GM19468 (cell line): ENCODE data around the gene SDE2.
"Not testable (repeated sequence)": the region's sequence is repeated elsewhere in the genome, so short reads cannot be mapped to it uniquely, and the experiment has no call there.

Experiments
- ATAC-seq: cut with Tn5 transposase; IDR thresholded peaks from one replicate; pipeline ENCODE4 v1.9.1; 2021; ENCODE audit warnings: mild to moderate bottlenecking, moderate library complexity, moderate number of reproducible peaks; ENCODE audit not compliant: unreplicated experiment; ENCODE audit errors: extremely low read depth

Gene SDE2

GRCh38 chr1:226007126-226007892 is 8.2 kb upstream of the SDE2 start:
- not testable (repeated sequence) for ATAC-seq

GRCh38 chr1:226006686-226007085 is 7.5 kb upstream of the SDE2 start:
- ATAC-seq: no peak

DNA sequence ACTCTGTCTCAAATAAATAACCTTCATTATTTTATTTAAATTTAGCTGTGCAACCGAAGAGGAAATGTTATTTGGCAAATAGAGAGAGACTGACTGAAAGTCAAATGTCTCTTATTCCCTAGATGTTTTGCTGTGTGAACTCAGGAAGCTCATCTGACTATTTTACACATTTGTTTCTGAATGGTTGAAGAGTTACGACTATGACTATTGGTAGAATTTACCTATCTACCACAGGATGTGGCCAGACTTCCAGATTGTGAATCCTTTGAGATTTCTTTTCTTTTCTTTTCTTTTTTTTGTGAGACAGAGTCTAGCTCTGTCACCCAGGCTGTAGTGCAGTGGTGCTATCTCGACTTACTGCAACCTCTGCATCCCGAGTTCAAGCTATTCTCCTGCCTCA is 5.3 kb upstream of the SDE2 start:
- no peak for ATAC-seq

DNA sequence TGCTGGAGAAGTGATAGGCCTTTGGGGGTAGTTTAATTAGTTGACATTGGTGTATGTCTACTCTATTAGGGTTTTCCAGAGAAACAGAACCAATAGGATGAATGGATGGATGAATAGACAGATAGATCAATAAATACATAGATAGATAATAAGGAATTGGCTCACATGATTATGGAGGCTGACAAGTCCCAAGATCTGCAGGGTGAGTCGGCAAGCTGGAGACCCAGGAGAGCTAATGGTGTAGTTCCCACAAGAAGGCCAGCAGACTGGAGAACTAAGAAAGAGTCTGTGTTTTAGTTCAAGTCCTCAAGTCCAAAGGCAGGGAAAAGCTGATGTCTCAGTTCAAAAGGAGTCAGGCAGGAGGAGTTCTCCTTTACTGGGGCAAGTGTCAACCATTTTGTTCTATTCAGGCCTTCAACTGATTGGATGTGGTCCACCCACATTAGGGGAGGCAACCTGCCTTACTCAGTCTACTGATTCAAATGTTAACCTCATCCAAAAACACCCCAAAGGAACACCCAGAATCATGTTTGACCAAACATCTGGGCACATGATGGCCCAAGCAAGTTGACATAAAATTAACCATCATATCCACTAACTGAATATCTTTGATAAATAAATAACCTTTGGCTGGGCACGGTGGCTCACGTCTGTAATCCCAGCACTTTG is 4.5 kb upstream of the SDE2 start:
- no peak for ATAC-seq

GRCh38 chr1:226002667-226003501 is 3.7 kb upstream of the SDE2 start:
- ATAC-seq: no peak

DNA sequence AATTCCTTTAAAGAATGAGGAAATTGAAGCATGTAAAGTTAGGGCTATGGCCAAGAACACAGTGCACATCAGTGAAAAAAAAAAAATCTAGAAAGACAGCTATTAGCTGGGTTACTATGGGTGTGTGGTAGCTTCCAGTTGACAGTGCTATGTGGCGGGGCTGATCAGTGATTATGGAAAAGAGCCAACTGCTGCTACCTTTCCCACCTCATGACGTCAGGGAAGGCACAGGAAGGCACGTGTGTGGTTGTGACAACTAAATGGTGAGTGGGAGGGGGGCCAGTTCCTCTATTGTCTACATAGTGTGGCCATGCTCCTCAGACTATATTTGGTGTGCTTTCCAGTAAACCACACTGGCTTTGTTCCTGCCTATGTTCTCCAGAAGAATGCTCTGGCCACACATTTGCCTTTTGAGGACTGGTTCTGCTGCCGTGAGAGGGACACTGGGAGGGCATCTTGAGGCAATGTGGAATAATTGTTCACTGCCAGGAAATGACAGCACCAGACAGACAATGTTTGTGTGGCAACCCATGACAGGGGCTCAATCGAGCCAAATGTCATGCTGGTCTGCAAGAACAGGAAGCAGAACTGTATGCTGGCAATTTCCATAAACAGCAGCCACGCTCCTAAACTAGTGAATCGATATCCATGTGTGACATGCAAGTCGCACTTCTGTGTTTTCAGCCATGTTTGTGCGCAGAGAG is 3.0 kb upstream of the SDE2 start:
- no peak for ATAC-seq

DNA sequence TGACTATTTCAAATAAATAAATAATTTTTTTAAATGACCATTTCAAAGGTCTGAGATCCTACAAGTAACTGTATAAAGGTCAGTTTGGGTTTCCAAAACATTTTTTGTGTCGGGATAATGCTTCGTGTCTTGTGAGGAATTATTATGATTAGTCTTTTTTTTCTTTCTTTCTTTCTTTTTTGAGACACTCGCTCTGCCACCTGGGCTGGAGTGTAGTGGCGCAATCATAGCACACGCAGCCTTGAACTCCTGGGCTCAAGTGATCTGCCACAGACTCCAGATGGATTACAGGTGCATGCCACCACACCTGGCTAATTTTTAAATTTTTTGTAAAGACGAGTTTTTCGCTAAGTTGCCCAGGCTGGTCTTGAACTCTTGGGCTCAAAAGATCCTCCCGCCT is 1.9 kb upstream of the SDE2 start:
- ATAC-seq: no peak

GRCh38 chr1:226000493-226001081 is 1.4 kb upstream of the SDE2 start:
- not testable (repeated sequence) for ATAC-seq

GRCh38 chr1:225999912-226000337 is 782 bp upstream of the SDE2 start:
- ATAC-seq: peak; percentile 33

GRCh38 chr1:225998560-225999226 is 450 bp downstream of the SDE2 start:
- no peak for ATAC-seq

GRCh38 chr1:225996946-225997545 is 2.1 kb downstream of the SDE2 start:
- no peak for ATAC-seq

- ATAC-seq: no peak
Observed at GRCh38 chr1:225995919-225996864, 3.0 kb downstream of the SDE2 start.

GRCh38 chr1:225990705-225991464 is 8.3 kb downstream of the SDE2 start:
- no peak for ATAC-seq

DNA sequence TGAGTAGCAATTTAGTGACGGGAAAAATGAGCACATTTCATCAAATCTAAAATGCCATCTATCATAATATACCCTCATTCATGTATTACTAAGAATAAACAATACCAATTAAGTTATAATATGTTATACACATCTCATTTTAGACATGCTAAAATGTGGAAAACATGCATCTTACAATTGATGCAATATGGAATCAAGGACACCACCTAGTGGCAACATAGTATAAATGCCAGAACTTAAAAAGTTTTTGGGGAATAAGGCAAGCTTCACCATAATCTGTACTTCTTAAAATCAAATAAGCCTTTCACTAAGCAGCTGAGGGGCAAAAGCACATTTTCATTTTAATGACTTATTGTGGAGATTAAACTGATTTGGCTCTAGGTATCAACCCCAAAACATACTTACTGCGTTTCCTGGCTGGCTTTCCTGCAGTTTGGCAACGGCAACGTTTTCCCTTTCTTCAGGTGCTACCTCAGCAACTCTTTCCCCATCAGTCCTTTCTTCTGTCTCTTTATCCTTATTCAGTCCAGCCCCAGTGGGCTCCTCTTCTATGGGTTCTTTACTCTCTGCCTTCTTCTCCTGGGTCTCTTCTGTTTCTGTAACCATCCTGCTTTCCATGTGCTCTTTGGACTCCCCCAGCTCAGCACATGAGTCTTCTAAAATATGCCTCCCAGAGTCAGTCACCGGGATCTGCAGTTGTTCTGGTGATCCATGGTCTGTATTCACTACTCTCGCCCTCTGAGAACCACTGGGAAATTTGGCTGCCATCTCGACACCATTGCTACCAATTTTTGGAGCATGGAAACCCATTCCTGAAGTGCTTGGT is 11.4 kb downstream of the SDE2 start:
- ATAC-seq: no peak

- no peak for ATAC-seq
Observed at GRCh38 chr1:225981714-225982113, 17.4 kb downstream of the SDE2 start.
